Bronchial smooth muscle cell (primary cell): Measurements from ENCODE around the gene DGLUCY. TPM values are rescaled to one million over a fixed set of nuclear protein-coding genes. Genes with fewer than 3 reads are reported as not detected.

Experiments used
- total RNA-seq: library from RNA; depleted of rRNA; stranded (reverse); fragments of >200 nt; gene quantifications from 2 replicates; pipeline ENCODE4 v1.2.1, GENCODE V29; 2014

Gene DGLUCY, protein sequence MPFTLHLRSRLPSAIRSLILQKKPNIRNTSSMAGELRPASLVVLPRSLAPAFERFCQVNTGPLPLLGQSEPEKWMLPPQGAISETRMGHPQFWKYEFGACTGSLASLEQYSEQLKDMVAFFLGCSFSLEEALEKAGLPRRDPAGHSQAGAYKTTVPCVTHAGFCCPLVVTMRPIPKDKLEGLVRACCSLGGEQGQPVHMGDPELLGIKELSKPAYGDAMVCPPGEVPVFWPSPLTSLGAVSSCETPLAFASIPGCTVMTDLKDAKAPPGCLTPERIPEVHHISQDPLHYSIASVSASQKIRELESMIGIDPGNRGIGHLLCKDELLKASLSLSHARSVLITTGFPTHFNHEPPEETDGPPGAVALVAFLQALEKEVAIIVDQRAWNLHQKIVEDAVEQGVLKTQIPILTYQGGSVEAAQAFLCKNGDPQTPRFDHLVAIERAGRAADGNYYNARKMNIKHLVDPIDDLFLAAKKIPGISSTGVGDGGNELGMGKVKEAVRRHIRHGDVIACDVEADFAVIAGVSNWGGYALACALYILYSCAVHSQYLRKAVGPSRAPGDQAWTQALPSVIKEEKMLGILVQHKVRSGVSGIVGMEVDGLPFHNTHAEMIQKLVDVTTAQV
- 80.5 and 81.0 TPM in 2 replicates for total RNA-seq

DNA sequence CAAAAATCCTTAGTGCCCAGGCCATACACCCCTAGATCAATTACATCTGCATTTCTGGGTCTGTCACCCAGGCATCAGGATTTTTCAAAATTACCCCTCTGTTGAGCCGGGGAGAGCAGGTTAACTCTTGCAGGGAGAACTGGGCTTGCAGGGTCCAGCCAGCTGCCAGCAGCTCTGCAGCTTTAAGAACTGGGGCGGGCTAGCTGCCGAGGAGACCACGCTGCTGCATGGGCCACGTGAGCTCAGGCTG is at the start of gene DGLUCY:
DGLUCY (plus strand) TSS at position 245 of the 250 bp plus-strand sequence. CDS start 46,222 bp downstream, outside the sequence.

DNA sequence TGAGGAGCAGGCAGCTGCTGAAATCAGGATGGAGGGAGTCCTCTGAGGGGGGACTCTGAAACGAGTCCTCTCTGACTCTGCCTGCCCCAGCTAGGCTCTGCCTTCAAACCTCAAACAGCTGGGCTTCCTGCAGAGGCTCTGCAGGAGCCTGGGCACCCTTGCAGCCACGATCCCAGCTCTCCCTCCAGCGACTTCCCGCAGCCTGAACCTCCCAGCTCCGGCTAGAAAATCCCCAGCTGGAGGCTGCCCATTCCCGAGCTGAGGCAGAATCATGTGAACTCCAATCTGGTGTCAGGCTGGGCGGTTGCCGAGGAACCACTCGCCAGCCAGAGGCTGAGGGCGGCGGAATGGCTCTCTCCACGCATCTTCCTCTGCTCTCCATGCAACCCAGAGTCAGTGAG is 130.6 kb downstream of the DGLUCY start, which contains the start of gene GPR68:
GPR68 (minus strand) TSS at position 204 of the 401 bp plus-strand sequence. CDS start 9,654 bp downstream, outside the sequence.

Other genes starting within 250 kb of the DGLUCY start
- gene RPS6KA5, start 53.4 kb upstream of the DGLUCY start, total RNA-seq: 1.9 and 3.4 TPM in 2 replicates
- 10.4 and 42.4 TPM in 2 replicates for gene GPR68, start 130.6 kb downstream of the DGLUCY start, total RNA-seq